Uterus (tissue), 4 donors: ENCODE results near the gene DDX59. TPM values are rescaled to one million over a fixed set of nuclear protein-coding genes. Genes with fewer than 3 reads are reported as not detected.

Experiments
- DNase-seq, 2 donors: peaks; one replicate each; pipeline ENCODE4 v3.0.0-alpha.2; 2019 to 2020
- H3K27ac ChIP-seq, 2 donors: fragments of 200-600 bp; sonication (generic); 1 replicate in 1 of 2; 2 replicates in 1 of 2; pipeline ENCODE4 v1.5.1; 2016 to 2018
- H3K27me3 ChIP-seq, 2 donors: fragments of 200-600 bp; sonication (generic); one replicate each; pipeline ENCODE4 v1.5.1; 2018 to 2019; ENCODE audit warnings: control low read depth in 1 of 2
- H3K36me3 ChIP-seq, 2 donors: fragments of 200-600 bp; sonication (generic); one replicate each; pipeline ENCODE4 v1.5.1; 2019; ENCODE audit warnings: control low read depth in 1 of 2
- H3K4me1 ChIP-seq, 2 donors: fragments of 200-600 bp; sonication (generic); one replicate each; pipeline ENCODE4 v1.5.1; 2018 to 2019; ENCODE audit warnings: control low read depth in 1 of 2
- H3K4me3 ChIP-seq, 2 donors: fragments of 200-600 bp; sonication (generic); 1 replicate in 1 of 2; 2 replicates in 1 of 2; pipeline ENCODE4 v1.5.1; 2018 to 2019; ENCODE audit warnings: mild to moderate bottlenecking in 1 of 2
- H3K9me3 ChIP-seq, 2 donors: fragments of 200-600 bp; sonication (generic); one replicate each; pipeline ENCODE4 v1.5.1; 2019; ENCODE audit warnings: control low read depth in 1 of 2
- CTCF ChIP-seq, 4 experiments: fragments of 200-600 bp in 2 of 4; fragments of 450-650 bp in 2 of 4; sonication (generic) in 2 of 4; IDR thresholded peaks; one replicate each; pipeline ENCODE4 v1.5.1; 2016 to 2019; ENCODE audit warnings: antibody characterized with exemption in 4 of 4, mild to moderate bottlenecking in 2 of 4, moderate library complexity in 1 of 4
- POLR2A ChIP-seq, 2 donors: fragments of 450-650 bp; IDR thresholded peaks; one replicate each; pipeline ENCODE4 v1.6.1; 2016; ENCODE audit warnings: antibody characterized with exemption in 2 of 2, mild to moderate bottlenecking in 1 of 2, moderate library complexity in 1 of 2
- intact Hi-C: fragments of 100-400 bp; cut with DNase I; formaldehyde crosslinking; loops from one replicate; pipeline ENCODE4 v1.15.1; 2023; ENCODE audit warnings: low total_unique reads
- total RNA-seq, 4 donors: library from RNA; depleted of rRNA in 3 of 4; stranded (reverse); fragments of >200 nt in 3 of 4; gene quantifications; one replicate each; pipeline versions ENCODE4 v1.1.0 to v1.2.4, GENCODE V29; 2014 to 2023
- donor health status: DM: yes; HTN: yes; CAD: no.

DDX59 gene
- total RNA-seq, 4 donors from 2014 or later, result 8.2 to 30.5 (median 22.0) TPM

- intact Hi-C loops, result no loop called here
Measured at GRCh38 chr1:200652378-200652777, 17.3 kb downstream of the DDX59 start.

GRCh38 chr1:200646515-200646914, 23.2 kb downstream of the DDX59 start:
- TF ChIP-seq CTCF (IDR thresholded peaks at IDR 0.05) (no peak), POLR2A (IDR thresholded peaks at IDR 0.05) (no peak)
- H3K4me1 ChIP-seq, result no peaks in the 10 kb centered on the region
- DNase-seq, result no peak
- H3K9me3 ChIP-seq, result no peaks in the 10 kb centered on the region
- intact Hi-C loops, result no loop called here
- H3K27ac ChIP-seq, result no peak overlapping the region
- H3K4me3 ChIP-seq, result no peak overlapping the region
- H3K27me3 ChIP-seq, result no peaks in the 10 kb centered on the region
- H3K36me3 ChIP-seq, result no peaks in the 10 kb centered on the region

More at GRCh38 chr1:200652378-200652777, 17.3 kb downstream of the DDX59 start:
- Histone ChIP-seq H3K27me3 (no peaks in the 10 kb centered on the region), H3K4me1 (no peaks in the 10 kb centered on the region), H3K27ac (no peak overlapping the region), H3K4me3 (no peak overlapping the region), H3K9me3 (no peaks in the 10 kb centered on the region), H3K36me3 (no peaks in the 10 kb centered on the region)
- no peak for DNase-seq
- TF ChIP-seq CTCF (IDR thresholded peaks at IDR 0.05) (no peak), POLR2A (IDR thresholded peaks at IDR 0.05) (no peak)

GRCh38 chr1:200644021-200644420, 25.7 kb downstream of the DDX59 start:
- TF ChIP-seq POLR2A (IDR thresholded peaks at IDR 0.05) (no peak), CTCF (IDR thresholded peaks at IDR 0.05) (no peak)
- H3K4me1 ChIP-seq, result no peaks in the 10 kb centered on the region
- H3K9me3 ChIP-seq, result no peaks in the 10 kb centered on the region
- DNase-seq, result no peak
- intact Hi-C loops, result no loop called here
- H3K4me3 ChIP-seq, result no peak overlapping the region
- H3K36me3 ChIP-seq, result no peaks in the 10 kb centered on the region
- H3K27ac ChIP-seq, result no peak overlapping the region
- no peaks in the 10 kb centered on the region for H3K27me3 ChIP-seq

GRCh38 chr1:200642481-200642880, 27.2 kb downstream of the DDX59 start:
- no peaks in the 10 kb centered on the region for H3K9me3 ChIP-seq
- no peak for DNase-seq
- H3K27me3 ChIP-seq, result no peaks in the 10 kb centered on the region
- no peak overlapping the region for H3K27ac ChIP-seq
- no peak overlapping the region for H3K4me3 ChIP-seq
- no peaks in the 10 kb centered on the region for H3K36me3 ChIP-seq
- TF ChIP-seq POLR2A (IDR thresholded peaks at IDR 0.05) (no peak), CTCF (IDR thresholded peaks at IDR 0.05) (no peak)
- H3K4me1 ChIP-seq, result no peaks in the 10 kb centered on the region
- intact Hi-C loops, result no loop called here

- H3K9me3 ChIP-seq, result no peaks in the 10 kb centered on the region
- no peak overlapping the region for H3K4me3 ChIP-seq
- H3K36me3 ChIP-seq, result no peaks in the 10 kb centered on the region
- TF ChIP-seq POLR2A (IDR thresholded peaks at IDR 0.05), result no peak
- TF ChIP-seq CTCF (IDR thresholded peaks at IDR 0.05), result no peak
- H3K27me3 ChIP-seq, result no peaks in the 10 kb centered on the region
- intact Hi-C loops, result no loop called here
- H3K27ac ChIP-seq, result no peak overlapping the region
- no peaks in the 10 kb centered on the region for H3K4me1 ChIP-seq
- no peak for DNase-seq
Measured at GRCh38 chr1:200640963-200641401, 28.7 kb downstream of the DDX59 start.
